Thymus (tissue), 11 donors: ENCODE data around the gene CHTF18. TPM values are rescaled to one million over a fixed set of nuclear protein-coding genes. Genes with fewer than 3 reads are reported as not detected.

Experiments used
- DNase-seq, 9 donors: peaks; one replicate each; pipeline ENCODE4 v3.0.0-alpha.2; 2013; ENCODE audit warnings: low spot score in 9 of 9, low read depth in 6 of 9, missing footprints in 1 of 9
- H3K27ac ChIP-seq, 2 donors: one replicate each; pipeline ENCODE4 v1.5.1; 2013; ENCODE audit warnings: control low read depth in 1 of 2, low read depth in 1 of 2, low read length in 1 of 2, mild to moderate bottlenecking in 1 of 2, moderate library complexity in 1 of 2
- H3K27me3 ChIP-seq, 2 donors: one replicate each; pipeline ENCODE4 v1.5.1; 2013; ENCODE audit warnings: low read length in 1 of 2; ENCODE audit not compliant: control insufficient read depth in 2 of 2, insufficient read depth in 1 of 2
- H3K36me3 ChIP-seq, 2 donors: one replicate each; pipeline ENCODE4 v1.5.1; 2013; ENCODE audit warnings: low read length in 1 of 2, mild to moderate bottlenecking in 1 of 2, moderate library complexity in 1 of 2; ENCODE audit not compliant: control insufficient read depth in 2 of 2, insufficient read depth in 2 of 2
- H3K4me1 ChIP-seq, 2 donors: one replicate each; pipeline ENCODE4 v1.5.1; 2013; ENCODE audit warnings: low read length in 2 of 2; ENCODE audit not compliant: control insufficient read depth in 2 of 2, insufficient read depth in 2 of 2
- H3K4me3 ChIP-seq, 2 donors: one replicate each; pipeline ENCODE4 v1.5.1; 2013; ENCODE audit warnings: low read length in 2 of 2, control low read depth in 1 of 2, mild to moderate bottlenecking in 1 of 2
- H3K9me3 ChIP-seq, 2 donors: one replicate each; pipeline ENCODE4 v1.5.1; 2013; ENCODE audit warnings: low read length in 1 of 2, mild to moderate bottlenecking in 1 of 2; ENCODE audit not compliant: control insufficient read depth in 2 of 2, insufficient read depth in 1 of 2
- WGBS: extraction: QIAGEN DNeasy Blood & Tissue Kit; methylation state at CpG from one replicate; pipeline ENCODE4 v1.1.7; 2013; 5-methylcytosine and 5-hydroxymethylcytosine counted together
- polyA plus RNA-seq: library from polyadenylated mRNA; stranded (reverse); fragments of 200-250 nt; gene quantifications from one replicate; pipeline ENCODE4 v1.2.3, GENCODE V29; 2013
- total RNA-seq: library from RNA; stranded (reverse); fragments of 120-200 nt; gene quantifications from one replicate; pipeline ENCODE4 v1.2.4, GENCODE V29; 2013
- donor health status: healthy.

CHTF18 gene
- total and polyA plus RNA-seq, 2 donors, result 20.4 to 38.8 TPM

- H3K4me1 ChIP-seq, result peaks cover 25 to 44% of the 10 kb centered on the region in 2 donors
- H3K9me3 ChIP-seq, result peaks cover 3 to 9% of the 10 kb centered on the region in 2 donors
- WGBS, result 11% methylated on average over 57 of the region's 57 CpGs
- no peak within 1 kb of the TSS for H3K4me3 ChIP-seq
- peaks cover 28 to 53% of the 10 kb centered on the region in 2 donors for H3K27me3 ChIP-seq
- H3K36me3 ChIP-seq, result peaks cover 5 to 20% of the 10 kb centered on the region in 2 donors
- H3K27ac ChIP-seq, result peak within 1 kb of the TSS in 1 of 2 donors; percentile 56
- no peak for DNase-seq
Observed at GRCh38 chr16:799948-800833, 11.8 kb downstream of the CHTF18 start, which contains the start of gene GNG13. TSS of gene GNG13 (minus strand) at chr16:800734. CDS start at chr16:799077, 1,657 bp downstream.

DNA sequence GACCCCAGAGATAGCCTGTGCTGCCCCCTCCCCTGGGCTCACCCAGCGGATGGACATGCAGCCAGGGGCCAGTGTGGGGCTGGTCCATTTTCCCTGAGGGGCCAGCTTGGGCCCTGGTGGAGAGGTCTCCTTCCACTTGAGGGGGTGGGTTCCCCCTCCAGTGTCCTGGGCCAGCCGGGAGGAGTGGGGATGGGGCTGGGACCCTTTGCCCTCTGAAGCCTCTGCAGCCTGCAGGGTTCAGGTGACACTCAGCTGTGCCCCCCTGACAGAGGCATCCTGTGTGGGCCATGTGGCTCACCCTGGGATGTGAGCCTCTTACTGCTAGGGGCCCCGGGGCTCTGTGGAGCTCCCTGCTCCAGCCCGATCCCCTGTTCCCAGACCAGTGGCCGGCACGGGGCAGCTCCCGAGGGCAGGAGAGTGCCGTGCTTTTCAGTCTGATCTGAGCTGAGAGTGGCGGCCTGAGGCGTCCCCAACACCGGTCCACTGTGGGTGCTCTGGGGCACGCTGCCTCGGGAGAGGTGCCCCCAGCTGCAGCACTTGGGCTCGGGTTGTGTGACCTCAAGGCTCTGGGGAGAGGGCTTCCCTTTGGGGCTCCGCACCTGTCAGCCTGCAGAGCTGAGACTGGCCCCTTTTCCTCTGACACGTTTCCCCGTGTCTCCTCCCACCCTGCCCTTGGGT lies 12.6 kb downstream of the CHTF18 start:
- Histone ChIP-seq H3K4me3 (no peak overlapping the region), H3K9me3 (peaks cover 3 to 9% of the 10 kb centered on the region in 2 donors), H3K27me3 (peaks cover 28 to 53% of the 10 kb centered on the region in 2 donors), H3K4me1 (peaks cover 29 to 52% of the 10 kb centered on the region in 2 donors), H3K27ac (peak overlapping the region in 1 of 2 donors; percentile 43), H3K36me3 (peaks cover 5 to 20% of the 10 kb centered on the region in 2 donors)
- WGBS, result 18% methylated on average over 17 of the region's 17 CpGs
- peak in 2 of 9 donors; percentile 35 to 58 for DNase-seq

- WGBS, result 71% methylated on average over 22 of the region's 22 CpGs
- Histone ChIP-seq H3K36me3 (peaks cover 2 to 16% of the 10 kb centered on the region in 2 donors), H3K4me1 (peaks cover 29 to 60% of the 10 kb centered on the region in 2 donors), H3K27me3 (peaks cover 28 to 53% of the 10 kb centered on the region in 2 donors), H3K4me3 (no peak overlapping the region), H3K9me3 (peaks cover 3 to 9% of the 10 kb centered on the region in 2 donors), H3K27ac (peak overlapping the region in 1 of 2 donors; percentile 94)
- DNase-seq, result no peak
Observed at GRCh38 chr16:801584-802363, 13.4 kb downstream of the CHTF18 start.

- Histone ChIP-seq H3K4me1 (peaks cover 29 to 61% of the 10 kb centered on the region in 2 donors), H3K36me3 (peaks cover 0 to 9% of the 10 kb centered on the region in 2 donors), H3K9me3 (peaks cover 3 to 13% of the 10 kb centered on the region in 2 donors), H3K27ac (peak overlapping the region in 1 of 2 donors; percentile 94), H3K27me3 (peaks cover 28 to 53% of the 10 kb centered on the region in 2 donors), H3K4me3 (no peak overlapping the region)
- no peak for DNase-seq
- WGBS, result 85% methylated on average over 7 of the region's 7 CpGs
Observed at GRCh38 chr16:802461-802860, 14.0 kb downstream of the CHTF18 start.

- Histone ChIP-seq H3K9me3 (peaks cover 0 to 13% of the 10 kb centered on the region in 2 donors), H3K4me3 (no peak overlapping the region), H3K27me3 (peaks cover 28 to 53% of the 10 kb centered on the region in 2 donors), H3K36me3 (peaks cover 0 to 3% of the 10 kb centered on the region in 2 donors), H3K27ac (peak overlapping the region; percentile 84 to 94), H3K4me1 (peaks cover 29 to 65% of the 10 kb centered on the region in 2 donors)
- WGBS, result 86% methylated on average over 33 of the region's 33 CpGs
- no peak for DNase-seq
Observed at GRCh38 chr16:802914-803753, 14.7 kb downstream of the CHTF18 start.

- Histone ChIP-seq H3K4me1 (peaks cover 33 to 68% of the 10 kb centered on the region in 2 donors), H3K27me3 (peaks cover 28 to 50% of the 10 kb centered on the region in 2 donors)
Observed at GRCh38 chr16:803754-804080, 15.3 kb downstream of the CHTF18 start.

GRCh38 chr16:804193-805048 lies 16.0 kb downstream of the CHTF18 start:
- DNase-seq, result no peak
- H3K4me3 ChIP-seq, result no peak overlapping the region
- H3K36me3 ChIP-seq, result no peaks in the 10 kb centered on the region
- H3K9me3 ChIP-seq, result peaks cover 0 to 17% of the 10 kb centered on the region in 2 donors
- 80% methylated on average over 33 of the region's 33 CpGs for WGBS
- H3K27me3 ChIP-seq, result peaks cover 22 to 50% of the 10 kb centered on the region in 2 donors
- H3K4me1 ChIP-seq, result peaks cover 33 to 68% of the 10 kb centered on the region in 2 donors
- H3K27ac ChIP-seq, result peak overlapping the region; percentile 46 to 94

More at GRCh38 chr16:803754-804080, 15.3 kb downstream of the CHTF18 start:
- H3K9me3 ChIP-seq, result peaks cover 0 to 13% of the 10 kb centered on the region in 2 donors
- H3K27ac ChIP-seq, result peak overlapping the region; percentile 84 to 94
- peaks cover 0 to 3% of the 10 kb centered on the region in 2 donors for H3K36me3 ChIP-seq
- WGBS, result 47% methylated on average over 8 of the region's 8 CpGs
- peak in 2 of 9 donors; percentile 43 to 67 for DNase-seq
- H3K4me3 ChIP-seq, result no peak overlapping the region
